ENCODE data around the gene TRPM4. TPM values are rescaled to one million over a fixed set of nuclear protein-coding genes. Genes with fewer than 3 reads are reported as not detected.
"Not testable (repeated sequence)": the region's sequence is repeated elsewhere in the genome, so short reads cannot be mapped to it uniquely, and the experiment has no call there.

The TRPM4 gene
- total RNA-seq, 4 donors from 2014 or later, result 228 to 419 (median 258) TPM

DNA sequence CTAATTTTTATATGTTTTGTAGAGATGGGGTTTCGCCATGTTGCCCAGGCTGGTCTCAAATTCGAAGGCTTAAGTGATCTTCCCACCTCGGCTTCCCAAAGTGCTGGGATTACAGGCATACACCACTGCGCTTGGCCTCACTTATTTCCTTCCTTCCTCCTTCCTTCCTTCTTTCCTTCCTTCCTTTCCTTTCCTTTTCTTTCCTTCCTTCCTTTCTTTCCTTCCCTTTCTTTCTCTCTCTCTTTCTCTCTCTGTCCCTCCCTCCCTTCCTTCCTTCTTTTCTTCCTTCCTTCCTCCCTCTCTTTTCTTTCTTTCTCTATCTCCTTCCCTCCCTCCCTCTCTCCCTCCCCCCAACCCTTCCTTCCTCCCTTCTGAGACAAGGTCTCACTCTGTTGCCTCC is 36.8 kb downstream of the TRPM4 start:
- Histone ChIP-seq H3K4me1 (peaks cover 0 to 11% (median 0%) of the 10 kb centered on the region in 4 donors), H3K27me3 (no peaks in the 10 kb centered on the region), H3K4me3 (no peak overlapping the region), H3K9me3 (no peaks in the 10 kb centered on the region), H3K36me3 (peaks cover 0 to 34% (median 0%) of the 10 kb centered on the region in 3 donors), H3K27ac (no peak overlapping the region)
- DNase-seq, result no peak
- TF ChIP-seq POLR2A (IDR thresholded peaks at IDR 0.05), result no peak
- TF ChIP-seq, protein P1, sequence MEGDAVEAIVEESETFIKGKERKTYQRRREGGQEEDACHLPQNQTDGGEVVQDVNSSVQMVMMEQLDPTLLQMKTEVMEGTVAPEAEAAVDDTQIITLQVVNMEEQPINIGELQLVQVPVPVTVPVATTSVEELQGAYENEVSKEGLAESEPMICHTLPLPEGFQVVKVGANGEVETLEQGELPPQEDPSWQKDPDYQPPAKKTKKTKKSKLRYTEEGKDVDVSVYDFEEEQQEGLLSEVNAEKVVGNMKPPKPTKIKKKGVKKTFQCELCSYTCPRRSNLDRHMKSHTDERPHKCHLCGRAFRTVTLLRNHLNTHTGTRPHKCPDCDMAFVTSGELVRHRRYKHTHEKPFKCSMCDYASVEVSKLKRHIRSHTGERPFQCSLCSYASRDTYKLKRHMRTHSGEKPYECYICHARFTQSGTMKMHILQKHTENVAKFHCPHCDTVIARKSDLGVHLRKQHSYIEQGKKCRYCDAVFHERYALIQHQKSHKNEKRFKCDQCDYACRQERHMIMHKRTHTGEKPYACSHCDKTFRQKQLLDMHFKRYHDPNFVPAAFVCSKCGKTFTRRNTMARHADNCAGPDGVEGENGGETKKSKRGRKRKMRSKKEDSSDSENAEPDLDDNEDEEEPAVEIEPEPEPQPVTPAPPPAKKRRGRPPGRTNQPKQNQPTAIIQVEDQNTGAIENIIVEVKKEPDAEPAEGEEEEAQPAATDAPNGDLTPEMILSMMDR (IDR thresholded peaks at IDR 0.05), result no peak

DNA sequence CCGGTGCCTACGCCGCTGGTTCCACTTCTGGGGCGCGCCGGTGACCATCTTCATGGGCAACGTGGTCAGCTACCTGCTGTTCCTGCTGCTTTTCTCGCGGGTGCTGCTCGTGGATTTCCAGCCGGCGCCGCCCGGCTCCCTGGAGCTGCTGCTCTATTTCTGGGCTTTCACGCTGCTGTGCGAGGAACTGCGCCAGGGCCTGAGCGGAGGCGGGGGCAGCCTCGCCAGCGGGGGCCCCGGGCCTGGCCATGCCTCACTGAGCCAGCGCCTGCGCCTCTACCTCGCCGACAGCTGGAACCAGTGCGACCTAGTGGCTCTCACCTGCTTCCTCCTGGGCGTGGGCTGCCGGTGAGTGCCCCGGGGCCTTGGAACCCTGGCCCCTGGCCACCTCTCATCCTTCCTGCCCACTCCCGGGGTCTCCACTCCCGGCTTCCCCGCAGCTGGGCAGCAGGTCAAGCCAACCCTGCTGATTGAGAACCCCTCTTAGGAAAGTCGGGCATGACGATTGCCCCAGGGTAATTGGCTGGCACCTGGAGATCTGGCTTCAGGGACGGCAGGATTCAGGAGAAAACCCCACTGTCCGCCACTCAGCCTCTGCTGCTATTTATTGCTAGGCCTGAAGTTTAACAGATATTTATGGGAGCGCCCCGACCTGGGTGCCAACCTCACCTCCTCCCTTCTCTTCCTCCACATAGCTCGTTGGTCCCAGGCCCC is 39.1 kb downstream of the TRPM4 start:
- Histone ChIP-seq H3K27me3 (no peaks in the 10 kb centered on the region), H3K9me3 (no peaks in the 10 kb centered on the region), H3K27ac (peak overlapping the region in 2 of 4 donors; percentile 9 to 39), H3K4me3 (no peak overlapping the region), H3K4me1 (peaks cover 0 to 11% (median 0%) of the 10 kb centered on the region in 4 donors), H3K36me3 (peaks cover 0 to 25% (median 0%) of the 10 kb centered on the region in 3 donors)
- no peak for DNase-seq
- TF ChIP-seq, protein P1 (IDR thresholded peaks at IDR 0.05), result no peak
- TF ChIP-seq POLR2A (IDR thresholded peaks at IDR 0.05), result no peak

DNA sequence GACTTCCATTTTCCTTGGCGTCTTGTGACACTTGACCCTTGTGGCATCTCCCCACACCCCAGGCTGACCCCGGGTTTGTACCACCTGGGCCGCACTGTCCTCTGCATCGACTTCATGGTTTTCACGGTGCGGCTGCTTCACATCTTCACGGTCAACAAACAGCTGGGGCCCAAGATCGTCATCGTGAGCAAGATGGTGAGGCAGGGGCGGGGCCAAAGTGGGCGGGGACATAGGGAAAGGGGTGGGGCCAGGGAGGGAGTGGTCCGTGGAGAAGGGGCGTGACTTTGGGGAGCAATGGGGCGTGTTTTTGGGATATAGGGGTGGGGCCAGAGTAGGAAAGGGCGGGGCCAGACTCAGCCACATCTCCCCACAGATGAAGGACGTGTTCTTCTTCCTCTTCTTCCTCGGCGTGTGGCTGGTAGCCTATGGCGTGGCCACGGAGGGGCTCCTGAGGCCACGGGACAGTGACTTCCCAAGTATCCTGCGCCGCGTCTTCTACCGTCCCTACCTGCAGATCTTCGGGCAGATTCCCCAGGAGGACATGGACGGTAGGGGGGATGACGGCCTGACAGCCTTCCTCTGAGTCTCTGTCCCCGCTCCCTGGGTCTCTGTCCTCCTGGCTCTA is 42.8 kb downstream of the TRPM4 start:
- peaks cover 0 to 11% (median 0%) of the 10 kb centered on the region in 4 donors for H3K4me1 ChIP-seq
- H3K36me3 ChIP-seq, result peaks cover 0 to 40% (median 0%) of the 10 kb centered on the region in 3 donors
- H3K27me3 ChIP-seq, result no peaks in the 10 kb centered on the region
- TF ChIP-seq, protein P1 (IDR thresholded peaks at IDR 0.05), result no peak
- TF ChIP-seq POLR2A (IDR thresholded peaks at IDR 0.05), result no peak
- peak in 1 of 3 donors; percentile 52 for DNase-seq
- no peak overlapping the region for H3K27ac ChIP-seq
- no peaks in the 10 kb centered on the region for H3K9me3 ChIP-seq
- no peak overlapping the region for H3K4me3 ChIP-seq

DNA sequence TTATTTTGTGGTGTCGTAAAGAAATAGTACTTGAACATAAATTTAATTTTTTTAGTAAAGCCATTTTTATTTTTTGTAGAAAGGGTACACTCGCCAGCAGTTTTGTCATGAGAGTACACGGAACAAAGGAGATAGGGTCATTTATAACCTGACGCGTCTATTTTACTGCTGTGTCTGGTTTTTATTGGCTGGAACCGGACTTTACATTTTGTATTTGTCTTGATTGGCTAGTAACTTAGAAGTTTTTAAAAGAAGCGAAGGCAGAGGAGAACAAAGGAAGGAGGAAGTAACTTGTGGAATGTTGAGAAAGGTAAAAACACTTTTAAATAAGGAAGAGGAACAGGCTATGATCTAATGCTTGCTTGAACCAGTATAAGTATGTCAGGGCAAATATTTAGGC is 43.5 kb downstream of the TRPM4 start:
- Histone ChIP-seq H3K4me3 (no peak overlapping the region), H3K27ac (no peak overlapping the region), H3K4me1 (peaks cover 0 to 11% (median 0%) of the 10 kb centered on the region in 4 donors), H3K9me3 (no peaks in the 10 kb centered on the region), H3K36me3 (peaks cover 0 to 47% (median 0%) of the 10 kb centered on the region in 3 donors), H3K27me3 (no peaks in the 10 kb centered on the region)
- TF ChIP-seq, protein P1 (IDR thresholded peaks at IDR 0.05), result no peak
- no peak for TF ChIP-seq POLR2A (IDR thresholded peaks at IDR 0.05)
- DNase-seq, result no peak

DNA sequence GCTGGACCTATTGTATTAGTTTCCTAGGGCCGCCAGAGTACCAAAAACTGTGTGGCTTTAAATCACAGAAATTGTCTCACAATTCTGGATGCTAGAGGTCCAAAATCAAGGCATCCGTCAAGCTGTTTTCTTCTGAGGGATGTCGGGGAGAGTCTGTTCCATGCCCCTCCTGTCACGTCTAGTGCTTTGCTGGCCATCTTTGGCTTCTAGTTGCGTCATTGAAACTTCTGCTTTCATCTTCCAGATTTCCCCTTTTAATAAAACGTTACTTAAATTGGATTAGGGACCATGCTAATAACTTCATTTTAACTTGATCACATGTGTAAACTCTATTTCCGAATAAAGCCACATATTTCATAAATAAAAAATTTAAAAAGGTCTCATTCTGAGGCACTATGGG is 47.5 kb downstream of the TRPM4 start:
- peaks cover 0 to 7% (median 2%) of the 10 kb centered on the region in 4 donors for H3K4me1 ChIP-seq
- H3K27ac ChIP-seq, result no peak overlapping the region
- DNase-seq, result no peak
- no peaks in the 10 kb centered on the region for H3K27me3 ChIP-seq
- peaks cover 0 to 49% (median 0%) of the 10 kb centered on the region in 3 donors for H3K36me3 ChIP-seq
- TF ChIP-seq POLR2A (IDR thresholded peaks at IDR 0.05), result no peak
- TF ChIP-seq, protein P1 (IDR thresholded peaks at IDR 0.05), result no peak
- no peaks in the 10 kb centered on the region for H3K9me3 ChIP-seq
- H3K4me3 ChIP-seq, result no peak overlapping the region

DNA sequence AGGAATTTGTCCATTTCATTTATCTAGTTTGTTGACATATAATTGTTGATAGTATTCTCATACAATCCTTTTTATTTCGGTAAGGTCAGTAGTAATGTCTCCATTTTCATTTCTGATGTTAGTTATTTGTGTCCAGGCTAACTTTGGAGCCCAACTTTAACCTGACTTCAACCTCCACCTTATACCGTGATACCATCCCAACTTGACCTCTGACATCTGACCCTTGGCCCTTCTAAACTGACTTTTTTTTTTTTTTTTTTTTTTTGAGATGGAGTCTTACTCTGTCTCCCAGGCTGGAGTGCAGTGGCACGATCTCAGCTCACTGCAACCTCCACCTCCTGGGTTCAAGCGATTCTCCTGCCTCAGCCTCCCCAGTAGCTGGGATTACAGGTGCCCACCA is 51.9 kb downstream of the TRPM4 start:
- not testable (repeated sequence) for H3K27me3 ChIP-seq, H3K4me3 ChIP-seq, DNase-seq, H3K27ac ChIP-seq, H3K9me3 ChIP-seq, H3K4me1 ChIP-seq
- H3K36me3 ChIP-seq, result peaks cover 0 to 52% (median 0%) of the 10 kb centered on the region in 3 donors

Measured in Peyer's patch (tissue), 4 donors.